ENCODE measurements around the gene TSPEAR.

GRCh38 chr21:44623575-44623974 lies 87.8 kb downstream of the TSPEAR start:
- no peak for TF ChIP-seq PATZ1 (CRISPR knock-in tag; IDR thresholded peaks at IDR 0.05; ENCODE audit: borderline replicate concordance)
- no peak for TF ChIP-seq ZNF565 (CRISPR knock-in tag; conservative IDR thresholded peaks at IDR 0.05; ENCODE audit: low read depth)
- TF ChIP-seq, protein P1, sequence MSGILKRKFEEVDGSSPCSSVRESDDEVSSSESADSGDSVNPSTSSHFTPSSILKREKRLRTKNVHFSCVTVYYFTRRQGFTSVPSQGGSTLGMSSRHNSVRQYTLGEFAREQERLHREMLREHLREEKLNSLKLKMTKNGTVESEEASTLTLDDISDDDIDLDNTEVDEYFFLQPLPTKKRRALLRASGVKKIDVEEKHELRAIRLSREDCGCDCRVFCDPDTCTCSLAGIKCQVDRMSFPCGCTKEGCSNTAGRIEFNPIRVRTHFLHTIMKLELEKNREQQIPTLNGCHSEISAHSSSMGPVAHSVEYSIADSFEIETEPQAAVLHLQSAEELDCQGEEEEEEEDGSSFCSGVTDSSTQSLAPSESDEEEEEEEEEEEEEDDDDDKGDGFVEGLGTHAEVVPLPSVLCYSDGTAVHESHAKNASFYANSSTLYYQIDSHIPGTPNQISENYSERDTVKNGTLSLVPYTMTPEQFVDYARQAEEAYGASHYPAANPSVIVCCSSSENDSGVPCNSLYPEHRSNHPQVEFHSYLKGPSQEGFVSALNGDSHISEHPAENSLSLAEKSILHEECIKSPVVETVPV (CRISPR knock-in tag; IDR thresholded peaks at IDR 0.05), result no peak

All from SK-N-SH treated with all-trans-retinoic acid at 6 μM for 48 hours (cell line).